ENCODE data around the gene OPRL1. TPM values are rescaled to one million over a fixed set of nuclear protein-coding genes. Genes with fewer than 3 reads are reported as not detected.

OPRL1 gene
- total RNA-seq, 1 donor = 0.72 TPM

DNA sequence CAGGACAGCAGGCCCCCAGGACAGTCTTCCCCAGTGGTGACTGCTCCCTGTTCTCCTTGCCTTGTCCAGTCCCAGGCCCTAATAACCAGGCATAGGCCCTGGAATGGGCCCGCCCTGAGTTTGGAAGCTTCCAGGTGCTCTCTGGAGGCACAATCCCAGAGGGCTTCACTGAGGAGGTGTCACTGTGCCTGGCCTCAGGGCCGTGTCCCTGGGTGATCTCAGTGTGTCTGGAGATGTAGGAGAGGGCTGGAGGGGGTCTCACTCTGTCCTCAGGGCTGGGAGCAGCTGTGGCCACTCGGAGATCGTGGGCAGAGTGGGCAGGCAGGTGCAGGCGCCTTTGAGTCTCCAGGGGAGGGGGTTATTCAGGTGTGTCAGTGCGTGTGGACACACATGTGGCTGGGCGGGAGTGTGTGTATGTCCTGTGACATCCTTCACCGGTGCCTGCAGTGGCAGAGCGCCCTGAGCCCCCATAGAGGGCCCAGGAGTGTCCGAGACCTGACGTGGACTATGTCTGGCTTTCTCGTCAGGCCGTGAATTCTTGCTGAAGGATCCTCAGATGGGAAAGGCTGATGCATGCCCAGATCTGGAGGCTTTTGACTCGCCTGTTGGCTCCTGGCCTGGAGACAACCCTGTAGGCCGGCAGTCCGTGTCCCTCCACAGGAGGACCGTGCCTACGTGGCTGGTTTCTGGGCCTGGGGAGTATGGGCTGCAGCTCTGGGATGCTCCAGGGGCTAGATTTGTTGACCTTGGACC is 33.0 kb downstream of the OPRL1 start:
- Histone ChIP-seq H3K79me2 (ENCODE audit: insufficient read depth, low read length) (no peaks in the 10 kb centered on the region), H3K27ac (ENCODE audit: low read depth, low read length) (no peak overlapping the region), H2AFZ (ENCODE audit: low read length) (no peak overlapping the region), H3K27me3 (ENCODE audit: insufficient read depth, low read length) (peaks cover 10% of the 10 kb centered on the region), H4K20me1 (ENCODE audit: insufficient read depth, low read length) (no peaks in the 10 kb centered on the region), H3K36me3 (ENCODE audit: insufficient read depth, low read length) (no peaks in the 10 kb centered on the region), H3K9me3 (ENCODE audit: low read depth, low read length) (no peaks in the 10 kb centered on the region), H3K4me3 (ENCODE audit: insufficient read depth, low read length) (no peak overlapping the region), H3K4me1 (ENCODE audit: insufficient read depth, low read length) (no peaks in the 10 kb centered on the region), H3K4me2 (ENCODE audit: insufficient read depth, low read length) (no peak overlapping the region)
- TF ChIP-seq, protein P1, sequence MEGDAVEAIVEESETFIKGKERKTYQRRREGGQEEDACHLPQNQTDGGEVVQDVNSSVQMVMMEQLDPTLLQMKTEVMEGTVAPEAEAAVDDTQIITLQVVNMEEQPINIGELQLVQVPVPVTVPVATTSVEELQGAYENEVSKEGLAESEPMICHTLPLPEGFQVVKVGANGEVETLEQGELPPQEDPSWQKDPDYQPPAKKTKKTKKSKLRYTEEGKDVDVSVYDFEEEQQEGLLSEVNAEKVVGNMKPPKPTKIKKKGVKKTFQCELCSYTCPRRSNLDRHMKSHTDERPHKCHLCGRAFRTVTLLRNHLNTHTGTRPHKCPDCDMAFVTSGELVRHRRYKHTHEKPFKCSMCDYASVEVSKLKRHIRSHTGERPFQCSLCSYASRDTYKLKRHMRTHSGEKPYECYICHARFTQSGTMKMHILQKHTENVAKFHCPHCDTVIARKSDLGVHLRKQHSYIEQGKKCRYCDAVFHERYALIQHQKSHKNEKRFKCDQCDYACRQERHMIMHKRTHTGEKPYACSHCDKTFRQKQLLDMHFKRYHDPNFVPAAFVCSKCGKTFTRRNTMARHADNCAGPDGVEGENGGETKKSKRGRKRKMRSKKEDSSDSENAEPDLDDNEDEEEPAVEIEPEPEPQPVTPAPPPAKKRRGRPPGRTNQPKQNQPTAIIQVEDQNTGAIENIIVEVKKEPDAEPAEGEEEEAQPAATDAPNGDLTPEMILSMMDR (IDR thresholded peaks at IDR 0.05; ENCODE audit: extremely low read depth, low read depth, low read length) = no peak
- peak; percentile 71 for DNase-seq (ENCODE audit: insufficient read length, low spot score, missing footprints)

DNA sequence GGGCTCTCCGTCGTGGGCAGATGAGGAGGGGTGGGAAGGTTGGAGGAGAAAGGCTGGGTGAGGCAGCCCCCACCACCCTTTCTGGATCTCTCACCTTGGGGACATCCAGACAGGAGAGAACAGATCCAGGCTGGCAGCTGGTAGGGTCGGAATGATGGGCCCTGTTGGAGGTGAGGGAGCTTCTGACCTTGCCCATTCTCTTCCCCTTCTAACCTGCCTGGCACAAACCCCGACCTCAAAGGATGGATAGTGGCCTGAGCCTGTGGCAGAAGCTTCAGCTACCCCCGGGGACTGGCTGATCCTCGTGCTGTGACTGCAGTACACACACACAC is 33.5 kb downstream of the OPRL1 start:
- H2AFZ ChIP-seq (ENCODE audit: low read length) = no peak overlapping the region
- no peak overlapping the region for H3K27ac ChIP-seq (ENCODE audit: low read depth, low read length)
- no peaks in the 10 kb centered on the region for H3K9me3 ChIP-seq (ENCODE audit: low read depth, low read length)
- H4K20me1 ChIP-seq (ENCODE audit: insufficient read depth, low read length) = no peaks in the 10 kb centered on the region
- H3K36me3 ChIP-seq (ENCODE audit: insufficient read depth, low read length) = no peaks in the 10 kb centered on the region
- no peak overlapping the region for H3K4me3 ChIP-seq (ENCODE audit: insufficient read depth, low read length)
- no peak for DNase-seq (ENCODE audit: insufficient read length, low spot score, missing footprints)
- H3K27me3 ChIP-seq (ENCODE audit: insufficient read depth, low read length) = peaks cover 10% of the 10 kb centered on the region
- TF ChIP-seq, protein P1 (IDR thresholded peaks at IDR 0.05; ENCODE audit: extremely low read depth, low read depth, low read length) = no peak
- no peak overlapping the region for H3K4me2 ChIP-seq (ENCODE audit: insufficient read depth, low read length)
- no peaks in the 10 kb centered on the region for H3K79me2 ChIP-seq (ENCODE audit: insufficient read depth, low read length)
- no peaks in the 10 kb centered on the region for H3K4me1 ChIP-seq (ENCODE audit: insufficient read depth, low read length)

DNA sequence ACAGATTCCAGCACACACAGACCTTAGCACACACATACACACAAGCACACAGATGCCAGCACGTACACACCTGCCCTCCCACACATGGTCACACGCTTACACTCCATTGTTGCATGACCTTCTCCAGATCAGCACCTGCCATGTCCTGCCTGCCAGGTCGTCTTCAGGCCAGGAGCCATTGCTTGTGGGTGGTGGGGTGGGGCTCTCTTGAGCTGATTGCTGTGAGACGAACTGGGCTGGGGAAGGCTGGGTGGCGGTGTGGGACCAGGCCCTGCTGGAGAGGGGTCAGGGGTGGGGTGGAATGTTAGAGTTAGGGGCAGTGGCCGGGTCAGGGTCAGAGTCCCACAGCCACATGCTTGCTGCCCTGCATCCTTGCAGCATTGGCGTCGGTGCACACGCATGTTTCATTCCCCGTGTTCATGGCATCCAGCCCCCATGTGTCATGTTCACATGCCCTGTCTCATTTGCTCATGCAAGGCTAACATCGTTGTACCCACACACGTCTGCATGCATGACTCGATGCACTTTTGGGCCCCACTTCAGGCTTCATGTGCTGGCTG is 34.0 kb downstream of the OPRL1 start:
- TF ChIP-seq, protein P1 (IDR thresholded peaks at IDR 0.05; ENCODE audit: extremely low read depth, low read depth, low read length) = no peak
- peaks cover 10% of the 10 kb centered on the region for H3K27me3 ChIP-seq (ENCODE audit: insufficient read depth, low read length)
- H3K36me3 ChIP-seq (ENCODE audit: insufficient read depth, low read length) = no peaks in the 10 kb centered on the region

DNA sequence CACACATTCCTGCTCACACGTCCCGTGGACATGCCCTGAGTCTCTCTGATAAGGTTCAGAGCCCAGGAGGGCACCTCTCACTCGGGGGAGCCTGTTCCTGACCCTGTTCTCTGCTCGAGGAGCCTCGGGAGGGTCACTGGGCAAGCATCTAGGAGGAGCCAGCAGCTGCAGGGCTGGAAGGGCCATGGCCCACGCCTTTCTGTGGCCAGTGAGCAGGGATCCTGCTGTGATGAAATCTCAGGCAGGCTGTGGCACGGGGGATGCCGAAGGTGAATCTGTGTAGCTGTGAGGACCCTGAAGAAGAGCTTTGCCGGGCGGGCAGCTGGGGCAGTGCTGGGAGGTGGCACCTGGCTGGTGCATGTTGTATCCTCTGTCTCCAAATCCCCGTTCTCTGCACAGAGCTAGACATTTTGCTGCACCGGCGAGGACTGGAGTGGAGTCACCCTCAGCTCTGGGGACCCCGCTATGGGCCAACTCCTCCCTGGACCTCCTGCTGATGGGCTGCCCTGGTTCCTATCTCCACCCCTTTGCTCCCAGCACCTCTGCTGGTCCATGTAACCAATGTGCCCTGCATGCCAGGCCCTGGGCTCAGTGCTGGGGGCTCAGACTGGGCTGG is 34.6 kb downstream of the OPRL1 start:
- Histone ChIP-seq H4K20me1 (ENCODE audit: insufficient read depth, low read length) (no peaks in the 10 kb centered on the region), H3K4me3 (ENCODE audit: insufficient read depth, low read length) (no peak overlapping the region), H3K4me2 (ENCODE audit: insufficient read depth, low read length) (no peak overlapping the region), H3K79me2 (ENCODE audit: insufficient read depth, low read length) (no peaks in the 10 kb centered on the region), H3K9me3 (ENCODE audit: low read depth, low read length) (no peaks in the 10 kb centered on the region), H3K27me3 (ENCODE audit: insufficient read depth, low read length) (peaks cover 10% of the 10 kb centered on the region), H2AFZ (ENCODE audit: low read length) (no peak overlapping the region), H3K4me1 (ENCODE audit: insufficient read depth, low read length) (no peaks in the 10 kb centered on the region), H3K27ac (ENCODE audit: low read depth, low read length) (no peak overlapping the region), H3K36me3 (ENCODE audit: insufficient read depth, low read length) (no peaks in the 10 kb centered on the region)
- peak; percentile 76 for DNase-seq (ENCODE audit: insufficient read length, low spot score, missing footprints)
- TF ChIP-seq, protein P1 (IDR thresholded peaks at IDR 0.05; ENCODE audit: extremely low read depth, low read depth, low read length) = no peak

More for the DNA sequence above, 34.0 kb downstream of the OPRL1 start:
- Histone ChIP-seq H3K4me3 (ENCODE audit: insufficient read depth, low read length) (no peak overlapping the region), H4K20me1 (ENCODE audit: insufficient read depth, low read length) (no peaks in the 10 kb centered on the region), H3K4me1 (ENCODE audit: insufficient read depth, low read length) (no peaks in the 10 kb centered on the region), H3K4me2 (ENCODE audit: insufficient read depth, low read length) (no peak overlapping the region), H3K27ac (ENCODE audit: low read depth, low read length) (no peak overlapping the region), H3K9me3 (ENCODE audit: low read depth, low read length) (no peaks in the 10 kb centered on the region), H3K79me2 (ENCODE audit: insufficient read depth, low read length) (no peaks in the 10 kb centered on the region), H2AFZ (ENCODE audit: low read length) (no peak overlapping the region)
- DNase-seq (ENCODE audit: insufficient read length, low spot score, missing footprints) = peak; percentile 60

All from osteoblast (primary cell).